Activated B cell treated with CpG ODN at 0.5 μM for 24 hours (primary cell): ENCODE results near the gene PPP2R3A. TPM values are rescaled to one million over a fixed set of nuclear protein-coding genes. Genes with fewer than 3 reads are reported as not detected.

Experiments
- ATAC-seq: fragments of 200-7000 bp; cut with Tn5 transposase; one replicate; pipeline ENCODE4 v1.10.0; 2021; ENCODE audit warnings: low read depth, mild to moderate bottlenecking, moderate library complexity
- CTCF ChIA-PET: fragments of 350-600 bp; sonication (Branson Sonifier 250); formaldehyde crosslinking; loops from one replicate; lab custom pipeline; 2021; ENCODE audit warnings: antibody characterized with exemption; lab: Charles Lee
- POLR2A ChIA-PET: fragments of 350-600 bp; sonication (Branson Sonifier 250); formaldehyde crosslinking; loops from one replicate; lab custom pipeline; 2021; ENCODE audit warnings: antibody characterized with exemption; lab: Charles Lee
- DNase-seq: peaks from one replicate; pipeline ENCODE4 v3.0.0; 2022
- H3K27ac Mint-ChIP-seq: one replicate; pipeline ENCODE4 v1.8.0; 2020; ENCODE audit warnings: mixed read lengths
- H3K27me3 Mint-ChIP-seq: one replicate; pipeline ENCODE4 v1.8.0; 2021; ENCODE audit warnings: mixed read lengths
- H3K36me3 Mint-ChIP-seq: one replicate; pipeline ENCODE4 v1.8.0; 2021; ENCODE audit warnings: low read depth, mixed read lengths
- H3K4me1 Mint-ChIP-seq: one replicate; pipeline ENCODE4 v1.8.0; 2021; ENCODE audit warnings: mixed read lengths
- H3K4me3 Mint-ChIP-seq: one replicate; pipeline ENCODE4 v1.8.0; 2020; ENCODE audit warnings: mild to moderate bottlenecking, mixed read lengths
- H3K9me3 Mint-ChIP-seq: one replicate; pipeline ENCODE4 v1.8.0; 2020; ENCODE audit warnings: mixed read lengths
- intact Hi-C: fragments of 100-400 bp; cut with micrococcal nuclease; formaldehyde crosslinking; loops from one replicate; pipeline ENCODE4 v1.15.1; 2024
- total RNA-seq: library from RNA; stranded (reverse); gene quantifications from 2 replicates; pipeline ENCODE4 v1.2.3, GENCODE V29; 2022
- TF ChIP-seq, protein P1 (sequence below): fragments of 200-600 bp; IDR thresholded peaks from one replicate; pipeline ENCODE4 v1.8.0; 2022; ENCODE audit warnings: antibody characterized with exemption, mild to moderate bottlenecking

Gene PPP2R3A
- total RNA-seq, 1 donor from 2014 or later, result 0.11 TPM

DNA sequence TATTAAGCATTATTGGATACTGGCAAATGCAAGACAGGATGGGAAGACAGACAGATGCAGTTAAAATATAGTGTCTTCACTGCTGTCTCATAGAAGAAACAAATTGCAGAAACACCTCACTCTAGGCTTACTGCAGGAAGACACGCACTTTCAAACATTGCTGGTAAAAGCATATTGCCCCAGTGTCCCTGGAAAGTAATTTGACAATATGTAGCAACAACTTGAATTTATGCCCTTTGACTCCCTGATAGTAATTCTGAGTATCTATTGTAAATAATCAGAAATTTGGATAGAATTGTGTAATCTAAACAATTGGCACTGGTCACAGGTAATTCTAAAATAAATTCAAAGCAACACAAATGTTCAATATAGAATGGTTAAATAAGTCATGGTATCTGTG lies 168.6 kb downstream of the PPP2R3A start:
- no peaks in the 10 kb centered on the region for H3K27me3 Mint-ChIP-seq
- CTCF ChIA-PET, result no interaction called here
- H3K4me1 Mint-ChIP-seq, result peaks cover 2% of the 10 kb centered on the region
- intact Hi-C loops, result no loop called here
- H3K9me3 Mint-ChIP-seq, result no peaks in the 10 kb centered on the region
- TF ChIP-seq, protein P1, sequence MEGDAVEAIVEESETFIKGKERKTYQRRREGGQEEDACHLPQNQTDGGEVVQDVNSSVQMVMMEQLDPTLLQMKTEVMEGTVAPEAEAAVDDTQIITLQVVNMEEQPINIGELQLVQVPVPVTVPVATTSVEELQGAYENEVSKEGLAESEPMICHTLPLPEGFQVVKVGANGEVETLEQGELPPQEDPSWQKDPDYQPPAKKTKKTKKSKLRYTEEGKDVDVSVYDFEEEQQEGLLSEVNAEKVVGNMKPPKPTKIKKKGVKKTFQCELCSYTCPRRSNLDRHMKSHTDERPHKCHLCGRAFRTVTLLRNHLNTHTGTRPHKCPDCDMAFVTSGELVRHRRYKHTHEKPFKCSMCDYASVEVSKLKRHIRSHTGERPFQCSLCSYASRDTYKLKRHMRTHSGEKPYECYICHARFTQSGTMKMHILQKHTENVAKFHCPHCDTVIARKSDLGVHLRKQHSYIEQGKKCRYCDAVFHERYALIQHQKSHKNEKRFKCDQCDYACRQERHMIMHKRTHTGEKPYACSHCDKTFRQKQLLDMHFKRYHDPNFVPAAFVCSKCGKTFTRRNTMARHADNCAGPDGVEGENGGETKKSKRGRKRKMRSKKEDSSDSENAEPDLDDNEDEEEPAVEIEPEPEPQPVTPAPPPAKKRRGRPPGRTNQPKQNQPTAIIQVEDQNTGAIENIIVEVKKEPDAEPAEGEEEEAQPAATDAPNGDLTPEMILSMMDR, result no peak
- DNase-seq (no peak), ATAC-seq (no peak)
- H3K4me3 Mint-ChIP-seq, result no peak overlapping the region
- no peak overlapping the region for H3K27ac Mint-ChIP-seq
- POLR2A ChIA-PET, result no interaction called here
- no peaks in the 10 kb centered on the region for H3K36me3 Mint-ChIP-seq

DNA sequence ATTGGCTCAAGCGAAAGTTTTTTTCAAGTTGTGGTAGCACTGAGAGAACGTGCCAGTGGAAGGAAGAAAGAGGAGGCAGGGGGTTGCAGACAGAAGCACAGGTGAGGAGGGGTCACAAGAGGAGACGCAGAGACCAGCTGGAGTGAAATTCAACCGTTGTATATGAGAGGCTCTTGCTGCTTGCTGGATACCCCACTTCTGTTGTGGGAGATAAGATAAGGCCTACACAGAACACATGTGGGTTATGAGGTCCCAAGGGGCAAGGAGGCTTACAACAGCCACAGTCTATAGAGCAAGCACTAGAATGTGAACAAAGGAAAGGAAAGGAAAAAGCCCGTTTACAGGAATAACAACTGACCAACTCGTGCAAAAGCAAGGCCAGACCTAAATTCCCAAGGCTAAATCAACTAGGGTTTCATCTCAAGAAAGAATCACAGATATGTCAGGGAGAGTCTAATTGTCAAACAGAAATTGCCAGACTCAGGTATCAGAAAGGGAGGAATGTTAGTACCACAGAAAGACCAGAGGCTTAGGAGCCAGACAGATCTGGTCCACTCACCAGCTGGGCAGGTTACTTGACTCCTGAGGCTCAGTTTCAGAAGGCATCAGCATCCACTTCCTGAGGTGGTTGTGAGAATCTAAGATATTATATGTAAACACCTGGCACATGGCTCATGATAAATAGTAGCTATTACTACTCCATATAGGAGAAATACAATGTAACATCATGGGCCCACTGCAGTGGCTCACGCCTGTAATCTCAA lies 169.7 kb downstream of the PPP2R3A start:
- CTCF ChIA-PET, result no interaction called here
- intact Hi-C loops, result no loop called here

DNA sequence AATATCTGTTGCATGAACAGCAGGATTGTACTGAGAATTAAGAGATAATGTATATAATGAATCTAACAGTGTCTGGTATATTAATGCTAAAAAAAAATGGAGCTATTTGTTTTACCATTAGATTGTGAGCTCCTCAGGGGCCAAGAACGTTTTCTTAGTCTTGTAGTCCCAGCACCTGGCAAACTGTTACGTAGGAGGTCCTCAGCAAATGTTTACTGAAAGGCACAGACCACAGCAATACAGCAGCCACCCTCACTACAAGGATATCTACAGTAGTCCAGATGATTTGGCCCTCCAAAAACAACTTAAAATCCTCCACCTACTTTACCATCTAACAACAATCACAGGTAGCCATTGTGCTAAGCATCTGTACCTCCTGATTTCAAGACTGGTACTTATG lies 170.9 kb downstream of the PPP2R3A start:
- no peaks in the 10 kb centered on the region for H3K27me3 Mint-ChIP-seq
- H3K4me1 Mint-ChIP-seq, result peaks cover 2% of the 10 kb centered on the region
- ChIA-PET CTCF (no interaction called here), POLR2A (no interaction called here)
- TF ChIP-seq, protein P1, result no peak
- H3K27ac Mint-ChIP-seq, result no peak overlapping the region
- H3K9me3 Mint-ChIP-seq, result no peaks in the 10 kb centered on the region
- no peak overlapping the region for H3K4me3 Mint-ChIP-seq
- no peaks in the 10 kb centered on the region for H3K36me3 Mint-ChIP-seq
- ATAC-seq, result no peak
- no peak for DNase-seq
- intact Hi-C loops, result no loop called here

More for the DNA sequence above, 169.7 kb downstream of the PPP2R3A start:
- DNase-seq (no peak), ATAC-seq (no peak)
- no peaks in the 10 kb centered on the region for H3K9me3 Mint-ChIP-seq
- no peaks in the 10 kb centered on the region for H3K27me3 Mint-ChIP-seq
- POLR2A ChIA-PET, result no interaction called here
- H3K27ac Mint-ChIP-seq, result no peak overlapping the region
- no peak overlapping the region for H3K4me3 Mint-ChIP-seq
- TF ChIP-seq, protein P1, result no peak
- no peaks in the 10 kb centered on the region for H3K36me3 Mint-ChIP-seq
- peaks cover 2% of the 10 kb centered on the region for H3K4me1 Mint-ChIP-seq

DNA sequence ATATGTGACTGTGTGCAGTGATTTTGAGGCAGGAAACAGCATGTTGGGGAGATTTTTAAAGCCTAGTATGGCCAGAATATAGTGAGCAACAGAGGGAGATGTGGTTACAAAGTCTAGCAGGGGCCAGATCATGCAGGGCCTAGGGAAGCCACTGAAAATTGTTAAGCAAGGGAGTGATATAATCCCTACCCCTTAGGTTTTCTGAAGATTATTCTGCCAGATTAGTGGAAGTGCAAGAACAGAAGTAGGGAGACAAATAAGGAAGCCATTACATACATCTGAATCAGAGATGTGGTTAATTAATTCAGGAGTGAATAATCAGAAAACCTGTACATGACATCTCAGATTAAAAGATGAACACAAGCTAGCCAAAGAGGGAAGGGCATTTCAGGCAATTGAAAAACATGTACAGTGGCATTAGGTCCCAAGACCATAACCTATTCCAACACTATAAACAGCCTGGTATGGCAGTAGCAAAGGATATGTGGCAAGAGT lies 175.8 kb downstream of the PPP2R3A start:
- ChIA-PET POLR2A (no interaction called here), CTCF (no interaction called here)
- ATAC-seq (no peak), DNase-seq (no peak)
- Mint-ChIP-seq H3K27me3 (no peaks in the 10 kb centered on the region), H3K4me3 (no peak overlapping the region), H3K9me3 (no peaks in the 10 kb centered on the region), H3K36me3 (no peaks in the 10 kb centered on the region), H3K27ac (no peak overlapping the region), H3K4me1 (no peaks in the 10 kb centered on the region)
- TF ChIP-seq, protein P1, result no peak
- intact Hi-C loops, result no loop called here

DNA sequence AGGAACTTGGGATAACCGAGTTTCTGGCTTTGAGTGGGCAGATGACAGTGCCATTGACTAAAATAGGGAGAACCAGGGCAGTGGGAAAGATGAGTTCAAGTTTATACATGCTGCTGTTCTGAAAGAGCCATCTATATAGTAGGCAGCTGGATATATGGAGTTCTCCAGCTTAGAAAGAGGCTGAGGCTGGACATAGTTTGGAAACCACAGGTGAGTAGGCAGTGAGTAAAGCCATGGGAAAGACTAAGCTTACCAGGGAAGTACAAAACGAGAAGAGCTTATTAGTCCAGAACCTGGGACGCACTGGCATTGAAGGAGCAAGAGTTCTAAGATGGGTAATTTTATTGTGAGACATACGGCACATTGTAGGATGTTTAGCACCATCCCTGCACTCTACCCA lies 176.4 kb downstream of the PPP2R3A start:
- no peaks in the 10 kb centered on the region for H3K9me3 Mint-ChIP-seq
- DNase-seq (no peak), ATAC-seq (no peak)
- CTCF ChIA-PET, result no interaction called here
- H3K27ac Mint-ChIP-seq, result no peak overlapping the region
- no peaks in the 10 kb centered on the region for H3K36me3 Mint-ChIP-seq
- TF ChIP-seq, protein P1, result no peak
- no peaks in the 10 kb centered on the region for H3K27me3 Mint-ChIP-seq
- POLR2A ChIA-PET, result no interaction called here
- H3K4me1 Mint-ChIP-seq, result no peaks in the 10 kb centered on the region
- no peak overlapping the region for H3K4me3 Mint-ChIP-seq
- intact Hi-C loops, result no loop called here
